Panc1 (cell line): Measurements from ENCODE around the gene DLL1. TPM values are rescaled to one million over a fixed set of nuclear protein-coding genes. Genes with fewer than 3 reads are reported as not detected.

ENCODE experiments used
- ATAC-seq: fragments of 200-7000 bp; cut with Tn5 transposase; 2 replicates; pipeline ENCODE4 v1.9.1; 2020; ENCODE audit warnings: mild to moderate bottlenecking, moderate library complexity
- BruUV-seq: library from RNA; stranded (reverse); fragments of 400-500 nt; replicated peaks from 2 replicates; lab custom pipeline; 2021; lab: Mats Ljungman, UMichigan
- CTCF ChIA-PET: fragments of 300-600 bp; sonication (Branson Sonifier 250); formaldehyde crosslinking; loops from one replicate; lab custom pipeline; 2022; ENCODE audit warnings: antibody characterized with exemption; lab: Charles Lee
- POLR2A ChIA-PET: fragments of 300-600 bp; sonication (Branson Sonifier 250); formaldehyde crosslinking; loops from one replicate; lab custom pipeline; 2022; ENCODE audit warnings: antibody characterized with exemption; lab: Charles Lee
- DNase-seq: peaks from one replicate; pipeline ENCODE4 v3.0.0-alpha.2; 2010; ENCODE audit warnings: low read depth, low spot score
- H3K27ac ChIP-seq: 2 replicates; pipeline ENCODE4 v1.5.1; 2011; ENCODE audit warnings: mild to moderate bottlenecking, low read length, inconsistent platforms
- H3K27me3 ChIP-seq: fragments of 200-500 bp; sonication (Bioruptor generic); 2 replicates; pipeline ENCODE4 v1.6.0; 2014; ENCODE audit warnings: low read length, inconsistent platforms; ENCODE audit not compliant: control insufficient read depth, insufficient read depth
- H3K36me3 ChIP-seq: fragments of 200-500 bp; sonication (Bioruptor generic); 2 replicates; pipeline ENCODE4 v1.5.1; 2014; ENCODE audit warnings: inconsistent platforms, mild to moderate bottlenecking, low read length, moderate library complexity; ENCODE audit not compliant: control insufficient read depth, insufficient read depth
- H3K4me1 ChIP-seq: 2 replicates; pipeline ENCODE4 v1.5.1; 2011; ENCODE audit warnings: inconsistent platforms, mild to moderate bottlenecking, low read length, moderate library complexity; ENCODE audit not compliant: control insufficient read depth, insufficient read depth
- H3K4me3 ChIP-seq, 2 experiments: 2 replicates each; pipeline ENCODE4 v1.5.1; 2011 to 2012; ENCODE audit warnings: low read depth in 2 of 2, low read length in 2 of 2, mild to moderate bottlenecking in 2 of 2, inconsistent platforms in 1 of 2, moderate library complexity in 1 of 2
- H3K9me3 ChIP-seq: fragments of 200-500 bp; sonication (Bioruptor generic); 2 replicates; pipeline ENCODE4 v1.5.1; 2014; ENCODE audit warnings: low read depth, mild to moderate bottlenecking, inconsistent platforms, low read length, moderate library complexity; ENCODE audit not compliant: control insufficient read depth, insufficient read depth
- POLR2AphosphoS5 ChIP-seq: IDR thresholded peaks from 2 replicates; pipeline ENCODE4 v1.6.1; 2012; ENCODE audit warnings: mild to moderate bottlenecking, low read depth, low read length, moderate library complexity
- SIN3A ChIP-seq: IDR thresholded peaks from 2 replicates; pipeline ENCODE4 v1.6.1; 2012; ENCODE audit warnings: low read depth, mild to moderate bottlenecking, low read length, moderate library complexity, borderline replicate concordance; ENCODE audit not compliant: insufficient read depth
- TCF7L2 ChIP-seq: IDR thresholded peaks from 2 replicates; pipeline ENCODE4 v1.6.1; 2011; ENCODE audit warnings: mild to moderate bottlenecking, low read depth, low read length, inconsistent platforms
- in situ Hi-C: cut with HindIII; loops from 2 replicates; pipeline ENCODE4 v1.10.0; 2016; ENCODE audit warnings: low sequenced_read_pairs, low pct_unique_long_range_greater_than_20kb
- intact Hi-C: fragments of 100-400 bp; cut with micrococcal nuclease; formaldehyde crosslinking; loops from one replicate; pipeline ENCODE4 v1.10.0; 2022; ENCODE audit not compliant: unreplicated experiment
- total RNA-seq: library from RNA; stranded (reverse); gene quantifications from one replicate; pipeline ENCODE4 v1.2.1, GENCODE V29; 2021; ENCODE audit not compliant: unreplicated experiment
- TF ChIP-seq, protein P1 (sequence below): fragments of 450-650 bp; IDR thresholded peaks from 2 replicates; pipeline ENCODE4 v1.5.1; 2017; ENCODE audit warnings: mild to moderate bottlenecking
- TF ChIP-seq, protein P2 (sequence below), 2 experiments: IDR thresholded peaks; 2 replicates each; pipeline ENCODE4 v1.6.1; 2011 to 2012; ENCODE audit warnings: low read depth in 2 of 2, control low read depth in 1 of 2, low read length in 1 of 2, mild to moderate bottlenecking in 1 of 2, moderate library complexity in 1 of 2; ENCODE audit not compliant: insufficient read depth in 1 of 2

Gene DLL1
- total RNA-seq, 1 experiment from 2014 or later, result 2.4 TPM

DNA sequence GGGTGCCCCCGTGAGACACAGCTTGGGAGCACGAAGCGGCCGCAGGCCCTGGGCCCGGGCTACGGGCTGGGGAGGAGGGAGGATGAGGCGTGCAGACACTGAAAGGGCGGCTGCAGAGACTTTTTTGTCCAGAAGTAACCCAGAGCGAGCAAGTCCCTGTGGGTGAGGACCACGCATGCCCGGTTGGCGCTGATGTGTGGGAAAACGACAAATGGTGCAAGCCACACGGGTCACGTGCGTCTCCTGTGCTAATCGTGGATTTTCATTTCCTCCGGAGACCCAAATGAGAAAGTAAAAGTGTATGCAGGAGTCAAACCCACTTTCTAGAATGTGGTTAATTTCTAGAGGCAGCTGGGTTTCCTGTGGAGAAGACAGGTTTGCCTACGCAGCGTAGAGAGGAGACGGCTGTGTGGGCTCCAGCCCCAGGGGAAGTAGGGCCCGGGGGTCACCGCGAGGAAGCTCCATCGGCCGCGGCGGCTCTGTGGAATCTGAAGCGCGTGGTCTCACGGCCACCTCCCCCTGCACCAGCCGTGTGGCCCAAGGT lies 19.0 kb downstream of the DLL1 start:
- TF ChIP-seq, protein P1, sequence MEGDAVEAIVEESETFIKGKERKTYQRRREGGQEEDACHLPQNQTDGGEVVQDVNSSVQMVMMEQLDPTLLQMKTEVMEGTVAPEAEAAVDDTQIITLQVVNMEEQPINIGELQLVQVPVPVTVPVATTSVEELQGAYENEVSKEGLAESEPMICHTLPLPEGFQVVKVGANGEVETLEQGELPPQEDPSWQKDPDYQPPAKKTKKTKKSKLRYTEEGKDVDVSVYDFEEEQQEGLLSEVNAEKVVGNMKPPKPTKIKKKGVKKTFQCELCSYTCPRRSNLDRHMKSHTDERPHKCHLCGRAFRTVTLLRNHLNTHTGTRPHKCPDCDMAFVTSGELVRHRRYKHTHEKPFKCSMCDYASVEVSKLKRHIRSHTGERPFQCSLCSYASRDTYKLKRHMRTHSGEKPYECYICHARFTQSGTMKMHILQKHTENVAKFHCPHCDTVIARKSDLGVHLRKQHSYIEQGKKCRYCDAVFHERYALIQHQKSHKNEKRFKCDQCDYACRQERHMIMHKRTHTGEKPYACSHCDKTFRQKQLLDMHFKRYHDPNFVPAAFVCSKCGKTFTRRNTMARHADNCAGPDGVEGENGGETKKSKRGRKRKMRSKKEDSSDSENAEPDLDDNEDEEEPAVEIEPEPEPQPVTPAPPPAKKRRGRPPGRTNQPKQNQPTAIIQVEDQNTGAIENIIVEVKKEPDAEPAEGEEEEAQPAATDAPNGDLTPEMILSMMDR, result no peak
- TF ChIP-seq POLR2AphosphoS5 (no peak), TCF7L2 (no peak), SIN3A (no peak)
- TF ChIP-seq, protein P2, sequence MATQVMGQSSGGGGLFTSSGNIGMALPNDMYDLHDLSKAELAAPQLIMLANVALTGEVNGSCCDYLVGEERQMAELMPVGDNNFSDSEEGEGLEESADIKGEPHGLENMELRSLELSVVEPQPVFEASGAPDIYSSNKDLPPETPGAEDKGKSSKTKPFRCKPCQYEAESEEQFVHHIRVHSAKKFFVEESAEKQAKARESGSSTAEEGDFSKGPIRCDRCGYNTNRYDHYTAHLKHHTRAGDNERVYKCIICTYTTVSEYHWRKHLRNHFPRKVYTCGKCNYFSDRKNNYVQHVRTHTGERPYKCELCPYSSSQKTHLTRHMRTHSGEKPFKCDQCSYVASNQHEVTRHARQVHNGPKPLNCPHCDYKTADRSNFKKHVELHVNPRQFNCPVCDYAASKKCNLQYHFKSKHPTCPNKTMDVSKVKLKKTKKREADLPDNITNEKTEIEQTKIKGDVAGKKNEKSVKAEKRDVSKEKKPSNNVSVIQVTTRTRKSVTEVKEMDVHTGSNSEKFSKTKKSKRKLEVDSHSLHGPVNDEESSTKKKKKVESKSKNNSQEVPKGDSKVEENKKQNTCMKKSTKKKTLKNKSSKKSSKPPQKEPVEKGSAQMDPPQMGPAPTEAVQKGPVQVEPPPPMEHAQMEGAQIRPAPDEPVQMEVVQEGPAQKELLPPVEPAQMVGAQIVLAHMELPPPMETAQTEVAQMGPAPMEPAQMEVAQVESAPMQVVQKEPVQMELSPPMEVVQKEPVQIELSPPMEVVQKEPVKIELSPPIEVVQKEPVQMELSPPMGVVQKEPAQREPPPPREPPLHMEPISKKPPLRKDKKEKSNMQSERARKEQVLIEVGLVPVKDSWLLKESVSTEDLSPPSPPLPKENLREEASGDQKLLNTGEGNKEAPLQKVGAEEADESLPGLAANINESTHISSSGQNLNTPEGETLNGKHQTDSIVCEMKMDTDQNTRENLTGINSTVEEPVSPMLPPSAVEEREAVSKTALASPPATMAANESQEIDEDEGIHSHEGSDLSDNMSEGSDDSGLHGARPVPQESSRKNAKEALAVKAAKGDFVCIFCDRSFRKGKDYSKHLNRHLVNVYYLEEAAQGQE (IDR thresholded peaks at IDR 0.05; ENCODE audit: insufficient read depth in 1 of 2, low read depth in 2 of 2, low read length in 1 of 2), result no peak
- in situ Hi-C loops, result no loop called here
- Histone ChIP-seq H3K4me3 (no peak overlapping the region), H3K27me3 (no peaks in the 10 kb centered on the region), H3K9me3 (no peaks in the 10 kb centered on the region), H3K36me3 (no peaks in the 10 kb centered on the region), H3K4me1 (no peaks in the 10 kb centered on the region), H3K27ac (no peak overlapping the region)
- intact Hi-C loops, result no loop called here
- POLR2A ChIA-PET, result no interaction called here
- BruUV-seq, result no TSS peak
- DNase-seq (no peak), ATAC-seq (no peak)
- CTCF ChIA-PET, result no interaction called here

DNA sequence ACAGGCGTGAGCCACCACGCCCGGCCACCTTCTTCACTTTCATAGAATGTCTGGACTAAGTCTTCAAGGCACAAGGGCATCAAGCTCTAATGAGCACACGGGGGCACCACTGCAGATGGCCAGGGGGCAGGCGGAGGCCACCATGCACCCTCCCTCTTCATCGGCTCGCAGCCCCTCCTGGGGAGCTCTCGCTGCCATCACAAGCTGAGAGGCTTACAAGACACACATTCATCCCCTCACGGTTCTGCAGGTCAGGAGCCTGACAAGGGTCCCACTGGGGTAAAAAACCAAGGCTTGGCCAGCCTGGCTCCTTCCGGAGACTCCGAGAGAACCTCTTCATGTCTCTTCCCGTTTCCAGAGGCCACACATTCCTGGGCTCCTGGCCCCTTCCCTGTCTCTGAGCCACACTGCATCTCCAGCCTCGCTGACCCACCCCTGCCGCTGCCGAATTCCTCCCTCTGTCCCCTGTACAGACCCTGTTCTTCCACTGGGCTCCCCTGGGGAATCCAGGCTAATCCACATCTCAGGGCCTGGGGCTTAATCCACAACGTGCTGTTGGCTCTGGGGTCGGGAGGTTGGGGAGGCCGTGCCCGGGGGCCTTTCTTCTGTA lies 19.8 kb downstream of the DLL1 start:
- intact Hi-C loops, result no loop called here
- in situ Hi-C loops, result no loop called here

More for the DNA sequence above, 19.8 kb downstream of the DLL1 start:
- TF ChIP-seq POLR2AphosphoS5, result no peak
- TF ChIP-seq SIN3A, result no peak
- TF ChIP-seq TCF7L2, result no peak
- TF ChIP-seq, protein P1, result no peak
- TF ChIP-seq, protein P2 (IDR thresholded peaks at IDR 0.05; ENCODE audit: insufficient read depth in 1 of 2, low read depth in 2 of 2, low read length in 1 of 2), result no peak
- no peak for ATAC-seq
- CTCF ChIA-PET, result no interaction called here
- Histone ChIP-seq H3K36me3 (no peaks in the 10 kb centered on the region), H3K27me3 (no peaks in the 10 kb centered on the region), H3K9me3 (no peaks in the 10 kb centered on the region), H3K27ac (no peak overlapping the region), H3K4me1 (no peaks in the 10 kb centered on the region), H3K4me3 (no peak overlapping the region)
- no peak for DNase-seq
- no TSS peak for BruUV-seq
- POLR2A ChIA-PET, result no interaction called here
